ENCODE measurements around the gene ASH1L. TPM values are rescaled to one million over a fixed set of nuclear protein-coding genes. Genes with fewer than 3 reads are reported as not detected.

Gene ASH1L
- total RNA-seq, 1 experiment from 2014 or later, result 30.5 TPM

- Histone ChIP-seq H3K9me3 (ENCODE audit: control insufficient read depth in 1 of 2, insufficient read depth in 1 of 2, low read depth in 1 of 2, low read length in 2 of 2) (no peaks in the 10 kb centered on the region), H3K27me3 (ENCODE audit: insufficient read depth, low read length) (no peaks in the 10 kb centered on the region), H3K4me1 (ENCODE audit: control insufficient read depth in 1 of 2, insufficient read depth in 2 of 2, low read length in 2 of 2) (no peaks in the 10 kb centered on the region), H3K9ac (ENCODE audit: low read length) (no peak overlapping the region), H3K9me2 (ENCODE audit: insufficient read depth) (no peaks in the 10 kb centered on the region), H3K4me2 (ENCODE audit: low read length) (no peak overlapping the region), H4K20me1 (ENCODE audit: insufficient read depth) (no peaks in the 10 kb centered on the region), H2AFZ (ENCODE audit: low read depth, low read length, poor library complexity, severe bottlenecking) (no peak overlapping the region), H3K79me2 (ENCODE audit: insufficient read depth, low read length) (no peaks in the 10 kb centered on the region), H3K27ac (ENCODE audit: low read depth, low read length) (no peak overlapping the region), H3K4me3 (replicated peaks in 1 of 2; ENCODE audit: low read depth in 1 of 2, low read length in 2 of 2) (no peak overlapping the region), H3K36me3 (ENCODE audit: control insufficient read depth in 1 of 2, insufficient read depth in 2 of 2, low read length in 2 of 2) (no peaks in the 10 kb centered on the region)
- intact Hi-C loops (cut with micrococcal nuclease), result no loop called here
- no TSS peak for BruUV-seq (replicated peaks)
- POLR2A ChIA-PET, result no interaction called here
- DNase-seq (ENCODE audit: low read depth, low spot score) (no peak), ATAC-seq (no peak)
- CTCF ChIA-PET, result no interaction called here
- RAD21 ChIA-PET (ENCODE audit: low non-redundant PET in 1 of 2, low total read pairs in 2 of 2, uncharacterized antibody in 2 of 2, unreplicated experiment in 2 of 2), result interaction anchor here in 1 of 2 experiments (0.8 kb wide), 1 partner anchor 9 kb away, joined by 3 read pairs; the partner anchor contains the start of gene HCN3
- TF ChIP-seq REST (IDR thresholded peaks at IDR 0.05; ENCODE audit: low read depth), result no peak
- no peak for TF ChIP-seq FOSL1 (IDR thresholded peaks at IDR 0.05; ENCODE audit: low read depth)
- TF ChIP-seq TCF7L2 (IDR thresholded peaks at IDR 0.05; ENCODE audit: borderline replicate concordance, extremely low read depth, insufficient read depth, insufficient read length), result no peak
- TF ChIP-seq EZH2 (IDR thresholded peaks at IDR 0.05), result no peak
- TF ChIP-seq CBX3 (IDR thresholded peaks at IDR 0.05; ENCODE audit: low read depth), result no peak
- TF ChIP-seq CEBPB (IDR thresholded peaks at IDR 0.05; ENCODE audit: low read depth), result no peak
- no peak for TF ChIP-seq ATF3 (IDR thresholded peaks at IDR 0.05)
- TF ChIP-seq POLR2A (IDR thresholded peaks at IDR 0.05; ENCODE audit: borderline replicate concordance, extremely low read depth, insufficient read depth, insufficient read length), result no peak
- no peak for TF ChIP-seq SP1 (IDR thresholded peaks at IDR 0.05; ENCODE audit: low read depth)
- TF ChIP-seq SRF (IDR thresholded peaks at IDR 0.05; ENCODE audit: low read depth), result no peak
- no peak for TF ChIP-seq SIN3A (IDR thresholded peaks at IDR 0.05; ENCODE audit: low read depth)
- no peak for TF ChIP-seq YY1 (IDR thresholded peaks at IDR 0.05; ENCODE audit: extremely low read depth, insufficient replicate concordance, low read depth, low read length)
- TF ChIP-seq CTCF (IDR thresholded peaks at IDR 0.05 in 2 of 3, conservative IDR thresholded peaks at IDR 0.05 in 1 of 3; ENCODE audit: borderline replicate concordance in 1 of 3, insufficient read depth in 1 of 3, low read depth in 2 of 3, low read length in 2 of 3), result no peak
- no peak for TF ChIP-seq POLR2AphosphoS5 (IDR thresholded peaks at IDR 0.05; ENCODE audit: low read depth, low read length)
- TF ChIP-seq RAD21 (IDR thresholded peaks at IDR 0.05; ENCODE audit: low read depth), result no peak
- no peak for TF ChIP-seq MAX (IDR thresholded peaks at IDR 0.05)
Observed at GRCh38 chr1:155285631-155286044, 277.0 kb downstream of the ASH1L start.

All from HCT116 (cell line).